HUDEP-2 (cell line): Measurements from ENCODE around the gene NRXN3.

Experiments used
- DNase-seq, 76 experiments: peaks; one replicate each; lab custom pipeline; 2025; ENCODE audit not compliant: unreplicated experiment in 76 of 76; lab: John Stamatoyannopoulos, UW

The NRXN3 gene

DNA sequence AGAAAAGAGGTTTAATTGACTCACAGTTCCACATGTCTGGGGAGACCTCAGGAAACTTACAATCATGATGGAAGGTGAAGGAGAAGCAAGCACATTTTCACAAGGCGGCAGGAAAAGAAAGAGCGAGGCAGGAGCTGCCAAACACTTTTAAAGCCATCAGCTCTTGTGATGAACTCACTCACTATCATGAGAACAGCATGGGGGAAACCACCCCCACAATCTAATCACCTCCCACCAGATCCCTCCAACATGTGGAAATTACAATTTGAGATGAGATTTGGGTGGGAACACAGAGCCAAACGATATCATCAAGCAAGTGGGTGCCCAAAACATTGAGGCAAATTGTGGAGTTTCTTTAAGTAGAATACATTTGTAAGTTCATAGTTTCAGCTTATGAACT, 1083.4 kb downstream of the NRXN3 start:
- DNase-seq: no peak

DNA sequence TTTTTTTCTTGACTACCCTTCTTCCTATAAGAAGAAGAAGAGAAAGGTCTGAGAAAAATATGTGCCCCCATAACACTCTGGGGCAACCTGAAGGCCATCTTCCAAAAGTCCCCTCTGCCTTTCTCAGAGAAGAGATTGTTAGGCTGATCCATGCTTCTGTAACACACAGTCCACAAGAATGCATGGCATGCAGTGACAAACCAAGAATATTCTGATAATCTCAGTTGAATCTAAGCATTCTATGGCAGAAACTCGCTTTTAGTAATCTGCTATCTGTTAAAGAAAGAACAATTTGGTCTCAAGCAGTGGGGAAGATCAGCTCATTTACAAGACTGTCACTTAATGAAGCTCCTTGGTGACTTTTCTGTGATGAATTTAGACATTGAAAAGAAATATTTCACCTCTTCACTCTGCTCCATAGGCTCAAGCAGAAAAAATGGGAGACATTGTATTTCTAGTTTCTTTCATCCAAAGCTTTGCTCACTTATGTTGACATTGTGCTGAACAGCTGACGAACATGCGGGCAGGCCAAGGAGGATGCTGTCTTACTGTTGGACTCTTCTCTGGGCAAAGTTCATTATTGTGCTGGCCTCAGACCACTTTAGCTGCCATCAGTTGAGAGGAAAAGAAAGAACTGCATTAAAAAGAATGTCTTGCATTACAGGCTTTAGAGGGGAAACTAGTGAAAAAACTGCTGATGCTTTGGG, 1084.0 kb downstream of the NRXN3 start:
- no peak for DNase-seq

DNA sequence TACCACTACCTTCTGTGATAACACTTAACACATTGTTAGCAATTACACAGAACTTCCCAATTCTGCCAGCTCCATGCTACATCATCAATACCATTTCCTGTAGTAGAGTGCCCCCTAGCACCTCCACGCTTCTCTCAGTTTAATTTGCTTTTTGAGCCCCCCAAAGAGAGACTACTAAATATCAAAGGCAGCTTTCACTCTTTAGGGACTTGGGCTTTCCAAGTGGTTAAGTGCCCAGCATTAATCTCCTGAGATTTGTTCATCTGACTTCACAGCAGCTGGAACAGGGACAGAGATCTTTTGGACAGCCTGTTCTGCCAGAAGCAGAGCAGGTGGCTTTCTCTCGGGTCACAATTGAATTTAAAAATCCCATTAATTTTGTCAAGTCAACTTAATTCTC, 1086.2 kb downstream of the NRXN3 start:
- DNase-seq: no peak

DNA sequence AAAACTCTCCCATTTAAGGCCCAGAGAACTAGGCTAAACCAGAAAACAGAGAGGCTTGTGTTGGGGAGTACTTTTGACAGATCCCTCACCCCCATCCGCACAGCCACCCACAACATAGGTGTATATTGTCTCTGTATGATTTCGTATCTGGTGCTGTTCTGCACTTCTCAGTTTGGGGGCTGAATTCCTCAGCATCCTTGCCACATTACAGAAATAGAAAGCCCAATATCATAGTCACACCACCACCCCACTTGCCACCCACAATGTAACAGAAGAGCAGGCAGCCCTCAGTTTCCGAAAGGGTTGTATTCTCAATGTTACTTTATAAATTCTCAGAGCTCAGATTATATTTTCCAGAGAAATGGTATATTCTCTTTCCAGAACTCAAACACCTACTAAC, 1090.2 kb downstream of the NRXN3 start:
- DNase-seq: no peak

DNA sequence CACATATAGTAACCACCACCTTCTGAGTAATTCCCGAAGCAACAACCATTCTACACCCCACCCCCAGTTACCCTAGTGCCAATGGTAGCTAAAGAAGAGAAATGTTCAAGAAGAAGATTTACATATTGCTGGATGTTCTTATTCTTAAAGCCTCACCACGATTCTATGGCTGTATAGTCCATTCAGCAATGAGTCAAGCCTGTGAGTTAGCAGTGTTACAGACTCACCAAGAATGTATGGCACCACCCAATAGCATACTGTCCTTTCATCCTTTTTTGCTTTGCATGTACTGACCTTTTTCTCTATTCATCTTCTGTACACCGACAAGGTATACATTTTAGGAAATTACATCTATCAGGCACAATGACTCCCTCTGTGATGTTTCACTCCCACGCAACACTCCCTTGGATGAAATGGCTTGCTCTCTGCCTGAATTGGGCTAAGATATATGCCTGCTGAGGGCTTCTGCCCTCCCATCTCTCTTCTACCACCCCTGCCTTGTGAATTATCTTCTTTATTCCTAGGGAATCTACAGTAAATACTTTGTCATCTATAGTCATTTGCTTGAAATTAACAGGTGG, 1095.3 kb downstream of the NRXN3 start:
- DNase-seq: no peak

DNA sequence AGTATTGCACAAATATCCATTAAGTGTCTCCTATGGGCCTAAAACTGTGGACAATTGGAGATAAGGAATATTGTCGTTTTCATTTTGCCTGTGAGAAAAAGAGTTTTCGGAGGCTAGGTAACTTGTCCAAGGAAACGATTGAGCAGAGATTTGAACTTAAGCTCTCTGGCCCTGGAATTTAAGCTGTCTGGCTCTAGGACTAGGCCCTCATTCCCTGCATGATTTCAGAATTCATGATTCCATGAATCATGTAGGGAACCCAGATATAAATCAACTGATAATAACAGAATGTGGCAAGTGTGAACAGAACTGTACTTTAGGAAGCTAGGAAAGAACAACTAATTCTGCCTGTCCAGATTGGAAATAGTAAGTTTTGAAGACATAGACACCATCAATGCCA, 1100.2 kb downstream of the NRXN3 start:
- DNase-seq: no peak

DNA sequence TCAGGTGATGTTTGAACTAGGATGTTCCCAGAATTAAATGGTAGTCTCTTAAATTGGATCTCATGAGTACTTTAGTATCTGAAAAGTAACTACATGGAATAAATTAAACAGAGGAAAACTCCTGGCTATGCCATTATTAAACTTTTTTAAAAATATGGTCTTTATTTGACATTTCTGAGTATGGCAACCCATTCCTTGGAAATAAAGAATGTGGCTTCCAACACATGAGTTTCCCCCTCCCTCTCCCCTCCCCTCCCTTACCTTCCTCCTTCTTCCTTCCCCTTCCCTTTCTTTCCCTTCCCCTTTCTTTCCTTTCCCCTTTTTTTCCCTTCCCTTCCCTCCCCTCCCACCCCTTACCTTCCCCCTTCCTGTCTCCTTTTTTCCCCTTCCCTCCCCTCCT, 1100.9 kb downstream of the NRXN3 start:
- DNase-seq: no peak

DNA sequence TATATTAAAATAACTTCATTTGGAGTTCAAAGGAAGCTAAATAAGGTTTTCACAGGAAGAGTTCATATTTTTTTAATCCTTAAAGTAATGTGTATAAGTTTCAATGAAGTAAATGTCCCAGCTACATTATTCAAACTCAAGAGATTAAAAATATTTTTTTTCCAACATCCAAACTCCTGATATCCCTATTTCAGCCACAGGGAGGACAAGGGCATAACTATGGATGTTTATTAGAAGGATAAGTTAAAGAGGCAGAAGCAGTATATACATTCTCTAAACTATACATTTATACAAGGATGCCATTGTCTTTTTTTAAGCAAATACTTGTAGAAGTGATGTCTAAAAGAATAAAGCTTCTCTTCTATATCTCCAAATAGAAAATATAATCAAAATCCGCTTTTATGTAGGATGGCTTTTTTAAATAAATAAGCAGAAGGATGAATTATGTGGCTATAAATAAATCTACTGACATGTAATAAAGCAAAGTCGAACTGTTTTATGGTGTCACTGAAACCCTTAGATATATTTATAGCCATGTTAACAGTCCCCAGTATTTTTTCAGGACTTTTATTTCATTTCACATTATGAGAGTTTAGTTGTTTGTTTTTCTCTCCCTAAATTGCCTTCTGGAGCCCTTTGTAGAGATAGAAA, 1104.6 kb downstream of the NRXN3 start:
- no peak for DNase-seq

DNA sequence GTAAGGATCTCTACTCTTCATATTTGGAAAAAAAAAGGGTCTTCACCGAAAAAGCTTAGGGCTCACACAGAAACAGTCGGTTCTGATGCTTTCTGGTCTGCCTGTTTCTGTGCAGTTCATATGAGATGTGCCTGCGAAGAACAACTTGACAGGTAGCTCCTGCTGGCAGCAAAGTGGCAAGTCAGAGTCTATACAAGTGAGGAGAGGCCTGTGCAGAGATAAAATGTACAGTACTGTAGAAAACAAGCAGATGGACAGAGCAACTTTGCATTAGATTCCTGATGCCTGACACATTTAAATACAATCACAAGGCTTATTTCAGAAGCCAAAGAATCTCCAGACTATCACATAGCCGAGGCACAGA, 1105.1 kb downstream of the NRXN3 start:
- DNase-seq: no peak

DNA sequence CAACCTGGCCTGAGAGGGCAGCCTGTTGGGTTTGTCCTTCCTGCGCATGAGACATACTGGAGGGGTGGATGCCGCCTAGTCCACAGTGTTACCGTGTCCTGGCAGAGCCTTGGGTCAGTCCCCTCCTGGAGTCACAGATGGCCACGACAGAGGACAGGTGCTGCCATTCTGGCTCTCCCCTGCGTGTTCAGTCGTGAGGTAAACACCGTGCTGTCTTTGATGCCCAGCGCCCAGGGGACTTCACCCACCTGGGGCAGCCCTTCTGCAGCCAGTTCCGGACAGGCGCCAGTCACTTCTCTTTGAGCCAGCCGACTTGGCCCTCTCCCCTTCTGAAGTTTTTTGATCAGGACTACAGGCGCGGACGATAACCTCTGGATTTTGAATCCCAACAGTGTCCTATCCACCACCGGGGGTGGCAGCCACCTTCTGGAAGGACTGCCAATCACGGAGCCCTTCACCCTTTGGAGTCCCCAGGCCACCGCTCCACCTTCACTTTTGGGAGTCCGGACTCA, 1108.2 kb downstream of the NRXN3 start:
- no peak for DNase-seq

DNA sequence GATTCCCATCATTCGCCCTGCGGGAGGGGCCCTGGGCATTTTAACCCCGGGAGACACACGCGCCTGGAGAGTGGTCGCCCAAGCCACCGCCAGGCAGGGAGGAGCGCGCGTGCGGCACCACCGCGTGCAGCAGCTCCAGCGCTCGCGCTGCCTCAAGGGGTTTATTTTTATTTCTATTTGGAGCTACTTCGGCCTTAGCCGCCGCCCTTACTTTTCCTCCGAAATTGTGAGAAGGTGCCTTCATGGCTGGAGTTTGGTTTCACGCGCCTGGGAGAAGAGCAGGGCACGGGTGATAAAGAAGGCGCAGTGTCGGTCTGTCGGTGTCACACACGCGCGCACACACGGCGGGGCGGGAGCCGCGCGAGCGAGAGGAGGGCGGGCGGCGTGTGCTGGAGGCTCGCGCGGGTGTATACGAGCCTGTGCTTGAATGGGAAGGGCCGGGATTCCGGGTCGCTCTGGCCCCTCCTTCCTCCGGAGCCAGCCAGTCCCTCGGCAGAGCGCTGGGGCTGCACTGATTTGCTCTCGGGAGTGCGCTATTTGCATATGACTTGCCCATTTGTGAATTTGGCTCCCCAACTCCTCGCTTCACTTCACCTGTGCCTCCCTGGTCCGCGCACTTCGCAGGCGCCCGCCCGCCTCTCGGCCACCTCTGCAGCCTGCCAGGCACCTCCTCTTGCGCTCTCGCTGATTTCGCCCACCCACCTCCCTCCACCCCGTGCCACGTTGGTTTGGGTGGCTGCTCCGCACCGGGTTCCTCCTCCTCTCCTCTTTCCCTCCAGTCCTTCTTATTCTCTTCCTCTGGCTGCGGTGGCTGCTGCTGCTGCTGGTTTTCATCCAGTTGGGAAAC, 1108.8 kb downstream of the NRXN3 start:
- peak in 15 of 76 experiments; percentile 1 to 34 (median 5) for DNase-seq

DNA sequence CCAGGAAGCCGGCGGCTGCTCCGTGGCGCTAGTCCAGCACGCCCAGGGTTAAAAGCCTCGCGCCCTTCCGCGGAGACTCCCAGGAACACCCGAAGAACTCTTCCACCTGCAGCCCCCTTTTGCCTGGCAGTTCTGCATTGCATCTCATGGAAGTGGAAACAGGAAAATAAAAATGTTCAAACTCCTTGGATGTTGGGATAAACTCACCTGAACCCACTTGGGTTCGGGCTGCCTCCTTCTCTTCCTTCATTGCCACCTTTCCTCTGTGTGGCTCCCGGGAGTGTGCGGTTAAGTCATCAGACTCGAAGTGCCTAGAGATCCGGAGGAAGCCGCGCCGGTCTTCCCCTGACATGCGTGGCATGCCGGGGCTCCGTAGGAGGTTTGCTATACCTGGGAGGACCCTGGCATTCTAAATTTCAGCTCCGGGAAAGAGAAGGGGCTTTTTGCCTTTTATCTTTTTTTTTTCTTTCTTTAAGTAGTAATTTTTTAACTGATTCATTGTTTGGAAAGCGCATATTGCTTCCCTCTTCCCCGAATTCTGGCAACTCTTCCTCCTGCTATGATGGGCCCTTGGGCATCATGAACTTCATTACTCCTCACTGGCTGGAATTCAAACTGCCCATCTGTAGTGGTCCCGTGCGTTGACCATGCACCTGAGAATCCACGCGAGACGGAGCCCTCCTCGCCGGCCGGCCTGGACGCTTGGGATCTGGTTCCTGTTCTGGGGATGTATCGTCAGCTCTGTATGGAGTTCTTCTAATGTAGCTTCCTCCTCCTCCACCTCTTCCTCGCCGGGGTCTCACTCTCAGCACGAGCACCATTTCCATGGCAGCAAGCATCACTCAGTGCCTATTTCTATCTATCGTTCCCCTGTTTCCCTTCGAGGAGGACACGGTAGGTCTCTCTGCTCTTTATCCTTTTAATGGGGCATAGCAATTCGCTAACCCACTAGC, 1109.7 kb downstream of the NRXN3 start:
- no peak for DNase-seq

DNA sequence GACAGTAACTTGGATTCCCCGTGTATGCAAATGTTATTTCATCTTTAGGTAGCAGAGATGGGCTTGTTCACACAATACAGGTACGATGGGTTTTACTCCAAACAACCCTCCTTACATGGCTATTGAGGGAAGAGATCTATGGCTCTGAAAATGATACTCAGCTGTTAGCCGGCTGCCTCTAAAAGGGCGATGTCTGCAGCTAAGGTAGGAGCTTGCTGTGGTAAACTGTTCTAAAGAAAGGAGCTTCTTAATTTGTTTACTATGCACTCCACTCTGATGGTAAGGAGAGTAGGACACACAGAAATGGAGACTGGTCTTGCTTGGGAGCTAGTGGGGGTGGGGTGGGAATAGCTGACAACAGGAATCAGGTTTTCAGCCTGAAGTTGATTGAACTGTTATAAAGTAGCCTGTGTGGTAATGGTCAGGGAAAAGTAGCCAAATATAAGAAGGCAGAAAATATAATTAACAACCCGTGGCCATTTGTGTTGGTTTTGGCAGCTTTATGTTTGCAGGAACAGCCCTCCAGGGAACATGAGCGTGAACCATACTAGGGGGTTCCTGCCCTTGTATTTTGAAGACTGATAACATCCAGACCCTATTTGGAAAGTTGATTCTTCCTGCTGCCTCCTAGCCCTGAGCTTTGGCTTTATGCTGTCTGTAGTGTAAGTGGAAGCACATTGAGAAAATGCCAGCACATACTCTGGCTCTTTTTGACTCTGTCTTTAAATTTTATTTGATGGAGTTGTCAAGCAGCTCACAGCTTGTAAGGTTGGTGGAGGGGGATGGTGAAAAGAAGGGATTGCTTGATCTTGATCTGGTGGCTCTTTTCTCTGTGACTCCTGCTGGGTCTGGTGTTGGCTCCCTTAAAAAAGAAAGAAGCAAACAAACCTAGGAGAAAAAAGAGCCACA, 1111.3 kb downstream of the NRXN3 start:
- no peak for DNase-seq

DNA sequence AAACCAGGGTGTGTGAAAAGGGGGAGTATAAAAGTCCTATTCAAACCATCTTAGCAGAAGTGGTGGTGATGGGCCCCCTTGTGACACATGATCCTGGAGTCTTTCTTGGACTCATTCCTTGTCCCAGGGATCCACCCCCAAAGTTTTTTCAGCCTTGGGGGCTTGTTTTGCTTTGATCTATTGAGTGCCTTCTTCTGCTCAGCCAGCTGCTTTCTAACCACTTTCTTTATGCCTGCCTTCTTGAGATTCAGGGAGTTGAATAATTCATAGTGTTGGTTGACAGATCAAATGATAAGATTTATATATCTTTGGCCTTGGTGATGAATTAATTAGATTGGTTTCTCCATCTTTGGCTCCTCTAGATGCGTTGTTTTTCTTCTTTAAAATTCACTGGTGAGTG, 1114.4 kb downstream of the NRXN3 start:
- DNase-seq: no peak

DNA sequence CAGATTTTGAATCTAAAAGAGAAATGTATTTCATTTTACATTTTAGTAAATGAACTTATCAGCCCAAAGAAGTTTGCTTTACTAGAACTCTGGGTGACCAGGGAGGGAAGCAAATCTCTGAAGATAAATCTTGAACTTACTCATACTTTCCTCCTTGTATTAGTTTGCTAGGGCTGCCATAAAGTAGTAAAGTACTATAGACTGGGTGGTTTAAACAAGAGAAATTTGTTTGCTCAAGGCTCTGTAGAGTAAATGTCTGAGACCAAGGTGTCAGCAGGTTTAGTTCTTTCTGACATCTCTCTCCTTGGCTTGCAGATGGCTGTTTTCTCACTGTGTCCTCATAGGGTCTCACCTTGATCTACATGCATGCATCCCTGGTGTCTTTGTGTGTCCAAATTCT, 1115.1 kb downstream of the NRXN3 start:
- DNase-seq: no peak

DNA sequence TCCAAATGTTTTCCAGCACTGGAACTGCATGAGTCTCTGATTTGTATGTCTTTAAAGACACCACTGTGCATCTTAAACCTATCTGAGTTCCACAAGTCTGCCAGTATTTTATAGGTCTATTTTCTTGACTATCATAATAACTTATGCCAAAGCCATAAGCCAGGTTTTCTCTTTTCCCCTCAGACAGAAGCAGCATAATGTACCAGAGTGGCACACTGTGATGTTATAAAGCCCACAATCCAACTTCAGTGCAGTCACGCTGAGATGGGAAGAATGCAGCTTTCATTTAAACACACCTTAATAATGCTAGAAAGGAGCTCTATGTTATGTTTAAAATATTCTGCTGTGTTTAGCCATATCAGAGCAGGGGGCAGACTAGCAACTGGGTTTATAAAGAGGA, 1117.8 kb downstream of the NRXN3 start:
- no peak for DNase-seq

DNA sequence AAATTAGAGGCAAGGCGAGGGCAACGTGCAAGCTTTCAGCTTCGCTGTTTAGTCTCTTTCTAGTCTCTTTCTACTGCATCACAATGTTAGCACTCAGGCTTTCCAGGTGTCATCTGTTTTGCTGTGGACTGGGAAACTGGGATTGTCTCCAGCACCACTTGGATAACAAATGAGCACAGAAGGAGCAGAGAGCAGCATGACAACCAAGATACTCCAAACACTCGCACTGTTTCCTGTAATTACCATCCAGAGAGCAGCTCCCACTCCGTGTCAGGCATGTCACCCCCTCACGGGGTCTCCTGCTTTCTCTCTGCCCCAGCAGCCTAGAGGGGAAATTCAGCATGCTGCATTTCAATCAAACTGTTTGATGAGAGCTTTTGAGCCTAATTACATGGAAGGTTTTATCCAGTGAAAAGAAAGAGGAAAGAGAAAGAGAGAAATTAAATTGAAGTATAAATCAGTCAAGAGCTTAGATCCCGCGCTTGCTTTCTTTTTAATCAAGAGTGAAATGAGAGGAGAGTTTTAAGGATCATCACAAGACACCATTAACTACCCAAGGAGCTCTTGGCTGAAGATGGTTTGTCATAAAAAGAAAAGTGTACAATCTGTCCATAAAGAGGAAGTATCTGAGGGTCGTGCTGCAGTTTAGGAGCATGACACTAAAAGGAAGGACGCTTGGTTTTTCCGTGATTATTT, 1123.5 kb downstream of the NRXN3 start:
- DNase-seq: no peak

DNA sequence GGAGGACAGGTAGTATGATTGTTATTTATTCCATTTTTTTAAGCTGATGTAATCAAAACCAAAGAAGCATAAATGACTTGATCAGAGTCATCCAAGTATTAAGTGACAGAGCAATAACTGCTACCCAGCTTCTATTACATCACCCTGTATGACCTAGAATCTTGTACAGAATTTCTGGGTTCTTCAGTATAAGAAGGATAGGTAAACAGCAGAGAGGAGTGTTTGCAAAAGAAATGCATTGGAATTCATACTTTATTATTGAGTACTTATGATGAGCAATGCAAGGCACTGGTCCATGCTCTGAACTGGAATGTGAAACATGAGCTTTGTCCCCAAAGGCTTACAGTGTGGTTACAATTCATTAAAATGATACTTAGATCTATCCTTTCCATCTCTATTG, 1124.3 kb downstream of the NRXN3 start:
- DNase-seq: no peak

DNA sequence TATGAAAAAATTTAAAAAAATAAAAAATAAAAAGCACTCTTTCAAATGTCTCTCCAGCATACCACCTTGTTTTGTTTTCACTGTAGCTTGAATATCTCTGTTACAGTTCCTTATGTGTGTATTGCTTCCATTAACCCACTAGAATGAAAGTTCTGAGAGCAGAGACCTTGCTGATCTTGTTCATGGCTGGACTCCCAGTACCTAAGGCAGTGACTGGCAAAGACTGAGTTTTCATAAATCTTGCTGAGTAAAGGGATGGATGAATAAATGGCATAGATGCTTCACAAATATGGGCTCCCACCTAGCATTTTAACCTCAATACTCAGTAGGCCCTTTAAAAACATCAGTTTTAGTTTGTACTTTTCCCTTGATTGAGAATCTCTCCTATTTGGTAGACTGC, 1125.2 kb downstream of the NRXN3 start:
- DNase-seq: no peak
